ENCODE measurements around the gene ZNF283. TPM values are rescaled to one million over a fixed set of nuclear protein-coding genes. Genes with fewer than 3 reads are reported as not detected.

ZNF283 gene
- total RNA-seq, 1 donor from 2014 or later, result 9.3 TPM

- Mint-ChIP-seq H3K4me1 (ENCODE audit: unreplicated experiment) (peaks cover 9% of the 10 kb centered on the region), H3K27me3 (ENCODE audit: unreplicated experiment) (peaks cover 14% of the 10 kb centered on the region), H3K27ac (ENCODE audit: unreplicated experiment) (no peak overlapping the region), H3K9me3 (ENCODE audit: unreplicated experiment) (no peaks in the 10 kb centered on the region), H3K36me3 (ENCODE audit: low read depth, unreplicated experiment) (peaks cover 8% of the 10 kb centered on the region), H3K4me3 (ENCODE audit: unreplicated experiment) (no peak overlapping the region)
- DNase-seq (ENCODE audit: low spot score), result no peak
- no peak for TF ChIP-seq CTCF (IDR thresholded peaks at IDR 0.05; ENCODE audit: unreplicated experiment)
Observed at GRCh38 chr19:43783636-43784035, 43.5 kb upstream of the ZNF283 start.

GRCh38 chr19:43784241-43784980, 42.7 kb upstream of the ZNF283 start:
- DNase-seq (ENCODE audit: low spot score), result no peak
- peaks cover 8% of the 10 kb centered on the region for H3K36me3 Mint-ChIP-seq (ENCODE audit: low read depth, unreplicated experiment)
- H3K9me3 Mint-ChIP-seq (ENCODE audit: unreplicated experiment), result no peaks in the 10 kb centered on the region
- H3K27ac Mint-ChIP-seq (ENCODE audit: unreplicated experiment), result no peak overlapping the region
- H3K27me3 Mint-ChIP-seq (ENCODE audit: unreplicated experiment), result peaks cover 11% of the 10 kb centered on the region
- H3K4me1 Mint-ChIP-seq (ENCODE audit: unreplicated experiment), result peaks cover 6% of the 10 kb centered on the region
- peak overlapping the region; percentile 42 for H3K4me3 Mint-ChIP-seq (ENCODE audit: unreplicated experiment)
- TF ChIP-seq CTCF (IDR thresholded peaks at IDR 0.05; ENCODE audit: unreplicated experiment), result no peak

- no peak overlapping the region for H3K27ac Mint-ChIP-seq (ENCODE audit: unreplicated experiment)
- peak; percentile 88 for TF ChIP-seq CTCF (IDR thresholded peaks at IDR 0.05; ENCODE audit: unreplicated experiment)
- no peaks in the 10 kb centered on the region for H3K9me3 Mint-ChIP-seq (ENCODE audit: unreplicated experiment)
- peak; percentile 68 for DNase-seq (ENCODE audit: low spot score)
- H3K4me1 Mint-ChIP-seq (ENCODE audit: unreplicated experiment), result peaks cover 3% of the 10 kb centered on the region
- H3K36me3 Mint-ChIP-seq (ENCODE audit: low read depth, unreplicated experiment), result peaks cover 8% of the 10 kb centered on the region
- peaks cover 11% of the 10 kb centered on the region for H3K27me3 Mint-ChIP-seq (ENCODE audit: unreplicated experiment)
- no peak overlapping the region for H3K4me3 Mint-ChIP-seq (ENCODE audit: unreplicated experiment)
Observed at GRCh38 chr19:43784981-43785808, 41.9 kb upstream of the ZNF283 start.

GRCh38 chr19:43786665-43787064, 40.5 kb upstream of the ZNF283 start:
- TF ChIP-seq CTCF (IDR thresholded peaks at IDR 0.05; ENCODE audit: unreplicated experiment), result no peak
- Mint-ChIP-seq H3K4me3 (ENCODE audit: unreplicated experiment) (no peak overlapping the region), H3K4me1 (ENCODE audit: unreplicated experiment) (no peaks in the 10 kb centered on the region), H3K9me3 (ENCODE audit: unreplicated experiment) (no peaks in the 10 kb centered on the region), H3K36me3 (ENCODE audit: low read depth, unreplicated experiment) (peaks cover 8% of the 10 kb centered on the region), H3K27ac (ENCODE audit: unreplicated experiment) (no peak overlapping the region), H3K27me3 (ENCODE audit: unreplicated experiment) (peaks cover 8% of the 10 kb centered on the region)
- DNase-seq (ENCODE audit: low spot score), result no peak

- DNase-seq (ENCODE audit: low spot score), result peak; percentile 39
- H3K4me1 Mint-ChIP-seq (ENCODE audit: unreplicated experiment), result no peaks in the 10 kb centered on the region
- peaks cover under 1% of the 10 kb centered on the region for H3K27me3 Mint-ChIP-seq (ENCODE audit: unreplicated experiment)
- H3K9me3 Mint-ChIP-seq (ENCODE audit: unreplicated experiment), result no peaks in the 10 kb centered on the region
- peaks cover 3% of the 10 kb centered on the region for H3K36me3 Mint-ChIP-seq (ENCODE audit: low read depth, unreplicated experiment)
- H3K27ac Mint-ChIP-seq (ENCODE audit: unreplicated experiment), result no peak overlapping the region
- no peak overlapping the region for H3K4me3 Mint-ChIP-seq (ENCODE audit: unreplicated experiment)
- no peak for TF ChIP-seq CTCF (IDR thresholded peaks at IDR 0.05; ENCODE audit: unreplicated experiment)
Observed at GRCh38 chr19:43789029-43789428, 38.1 kb upstream of the ZNF283 start.

Measured in endothelial cell (in vitro differentiated cells).